HG02763 (cell line): ENCODE measurements around the gene BCAT1.
"Not testable (repeated sequence)": the region's sequence is repeated elsewhere in the genome, so short reads cannot be mapped to it uniquely, and the experiment has no call there.

Experiments used
- ATAC-seq: cut with Tn5 transposase; IDR thresholded peaks from one replicate; pipeline ENCODE4 v1.9.1; 2021; ENCODE audit warnings: mild to moderate bottlenecking, moderate library complexity; ENCODE audit not compliant: unreplicated experiment

The BCAT1 gene

GRCh38 chr12:24901576-24902461 is 47.1 kb downstream of the BCAT1 start:
- no peak for ATAC-seq

- no peak for ATAC-seq
Observed at GRCh38 chr12:24900196-24900595, 48.7 kb downstream of the BCAT1 start.

- ATAC-seq, result no peak
Observed at GRCh38 chr12:24899503-24900075, 49.3 kb downstream of the BCAT1 start.

GRCh38 chr12:24898606-24899005 is 50.3 kb downstream of the BCAT1 start:
- no peak for ATAC-seq

GRCh38 chr12:24898185-24898584 is 50.7 kb downstream of the BCAT1 start:
- ATAC-seq, result no peak

- ATAC-seq, result no peak
Observed at GRCh38 chr12:24896171-24896570, 52.7 kb downstream of the BCAT1 start.

- ATAC-seq, result no peak
Observed at GRCh38 chr12:24895612-24896011, 53.3 kb downstream of the BCAT1 start.

GRCh38 chr12:24894879-24895278 is 54.0 kb downstream of the BCAT1 start:
- ATAC-seq, result no peak

- ATAC-seq, result no peak
Observed at GRCh38 chr12:24890048-24890803, 58.7 kb downstream of the BCAT1 start.

GRCh38 chr12:24889411-24889810 is 59.5 kb downstream of the BCAT1 start:
- ATAC-seq, result no peak

- no peak for ATAC-seq
Observed at GRCh38 chr12:24888813-24889212, 60.1 kb downstream of the BCAT1 start.

GRCh38 chr12:24884911-24885310 is 64.0 kb downstream of the BCAT1 start:
- ATAC-seq, result no peak

- ATAC-seq, result no peak
Observed at GRCh38 chr12:24881724-24882371, 67.1 kb downstream of the BCAT1 start.

GRCh38 chr12:24881227-24881626 is 67.7 kb downstream of the BCAT1 start:
- ATAC-seq, result no peak

GRCh38 chr12:24880732-24881131 is 68.2 kb downstream of the BCAT1 start:
- no peak for ATAC-seq

- ATAC-seq, result no peak
Observed at GRCh38 chr12:24879644-24880043, 69.3 kb downstream of the BCAT1 start.

GRCh38 chr12:24875014-24875413 is 73.9 kb downstream of the BCAT1 start:
- no peak for ATAC-seq

- no peak for ATAC-seq
Observed at GRCh38 chr12:24872211-24872610, 76.7 kb downstream of the BCAT1 start.

GRCh38 chr12:24866139-24866538 is 82.8 kb downstream of the BCAT1 start:
- ATAC-seq, result not testable (repeated sequence)

GRCh38 chr12:24864796-24865125 is 84.1 kb downstream of the BCAT1 start:
- no peak for ATAC-seq

GRCh38 chr12:24861766-24862540 is 86.9 kb downstream of the BCAT1 start:
- ATAC-seq, result peak; percentile 76
